Karpas-422 (cell line): ENCODE results near the gene PTPRR. TPM values are rescaled to one million over a fixed set of nuclear protein-coding genes. Genes with fewer than 3 reads are reported as not detected.

Experiments
- DNase-seq: peaks from one replicate; pipeline ENCODE4 v3.0.0-alpha.2; 2015
- H2AFZ ChIP-seq: fragments of 200-600 bp; sonication (generic); 2 replicates; pipeline ENCODE4 v1.6.1; 2014; ENCODE audit warnings: antibody characterized with exemption, low read length, mixed read lengths
- H3K27ac ChIP-seq: fragments of 200-600 bp; sonication (generic); 2 replicates; pipeline ENCODE4 v1.5.1; 2014; ENCODE audit warnings: mild to moderate bottlenecking, low read length, moderate library complexity
- H3K27me3 ChIP-seq: fragments of 200-600 bp; sonication (generic); 2 replicates; pipeline ENCODE4 v1.6.1; 2014; ENCODE audit warnings: low read length, mixed read lengths
- H3K36me3 ChIP-seq: fragments of 200-600 bp; sonication (generic); 2 replicates; pipeline ENCODE4 v1.6.1; 2014; ENCODE audit warnings: low read length, mixed read lengths; ENCODE audit not compliant: insufficient read depth
- H3K4me1 ChIP-seq: fragments of 200-600 bp; sonication (generic); 2 replicates; pipeline ENCODE4 v1.6.1; 2014; ENCODE audit warnings: mild to moderate bottlenecking, low read length, mixed read lengths
- H3K4me2 ChIP-seq: fragments of 200-600 bp; sonication (generic); 2 replicates; pipeline ENCODE4 v1.6.1; 2014; ENCODE audit warnings: low read length, low read depth, mild to moderate bottlenecking; ENCODE audit not compliant: poor library complexity, severe bottlenecking
- H3K4me3 ChIP-seq: fragments of 200-600 bp; sonication (generic); 2 replicates; pipeline ENCODE4 v1.5.1; 2014; ENCODE audit warnings: mild to moderate bottlenecking, antibody characterized with exemption, low read length, mixed read lengths
- H3K79me2 ChIP-seq: fragments of 200-600 bp; sonication (generic); 2 replicates; pipeline ENCODE4 v1.6.1; 2014; ENCODE audit warnings: mild to moderate bottlenecking, low read length, mixed read lengths
- H3K9ac ChIP-seq: fragments of 200-600 bp; sonication (generic); 2 replicates; pipeline ENCODE4 v1.6.0; 2014; ENCODE audit warnings: low read length
- H3K9me2 ChIP-seq: fragments of 200-600 bp; sonication (generic), shearing (Covaris generic); replicated peaks from 2 replicates; pipeline ENCODE4 v1.6.0; 2014; ENCODE audit warnings: mild to moderate bottlenecking, low read length, moderate library complexity; ENCODE audit not compliant: insufficient read depth
- H3K9me3 ChIP-seq: fragments of 300-700, 200-600 bp; sonication (generic); 2 replicates; pipeline ENCODE4 v1.6.1; 2014; ENCODE audit warnings: low read length, mixed read lengths
- H4K20me1 ChIP-seq: fragments of 200-600 bp; sonication (generic); 2 replicates; pipeline ENCODE4 v1.6.1; 2014; ENCODE audit warnings: mild to moderate bottlenecking, antibody characterized with exemption, low read length, low read depth; ENCODE audit not compliant: insufficient read depth
- total RNA-seq: library from RNA; depleted of rRNA; stranded (reverse); fragments of >200 nt; shearing (Covaris generic); gene quantifications from 2 replicates; pipeline ENCODE4 v1.2.3, GENCODE V29; 2014; ENCODE audit warnings: low replicate concordance

PTPRR gene
- total RNA-seq, 1 experiment from 2014 or later, result not detected

- no peaks in the 10 kb centered on the region for H4K20me1 ChIP-seq
Observed at GRCh38 chr12:70628701-70629480, 291.6 kb downstream of the PTPRR start.

GRCh38 chr12:70627677-70628076 lies 292.9 kb downstream of the PTPRR start:
- H3K27me3 ChIP-seq, result no peaks in the 10 kb centered on the region
- no peak overlapping the region for H3K9ac ChIP-seq
- H3K9me2 ChIP-seq, result no peaks in the 10 kb centered on the region
- no peak overlapping the region for H2AFZ ChIP-seq
- no peaks in the 10 kb centered on the region for H3K36me3 ChIP-seq
- no peaks in the 10 kb centered on the region for H3K4me1 ChIP-seq
- no peak overlapping the region for H3K4me2 ChIP-seq
- no peaks in the 10 kb centered on the region for H3K9me3 ChIP-seq
- DNase-seq, result no peak
- H3K27ac ChIP-seq, result no peak overlapping the region
- H3K4me3 ChIP-seq, result no peak overlapping the region
- H4K20me1 ChIP-seq, result no peaks in the 10 kb centered on the region
- no peaks in the 10 kb centered on the region for H3K79me2 ChIP-seq

More at GRCh38 chr12:70628701-70629480, 291.6 kb downstream of the PTPRR start:
- no peak overlapping the region for H3K4me2 ChIP-seq
- no peak overlapping the region for H2AFZ ChIP-seq
- no peak overlapping the region for H3K9ac ChIP-seq
- H3K27me3 ChIP-seq, result no peaks in the 10 kb centered on the region
- no peaks in the 10 kb centered on the region for H3K9me2 ChIP-seq
- no peaks in the 10 kb centered on the region for H3K4me1 ChIP-seq
- H3K9me3 ChIP-seq, result no peaks in the 10 kb centered on the region
- no peak for DNase-seq
- H3K79me2 ChIP-seq, result no peaks in the 10 kb centered on the region
- H3K4me3 ChIP-seq, result no peak overlapping the region
- H3K27ac ChIP-seq, result no peak overlapping the region
- no peaks in the 10 kb centered on the region for H3K36me3 ChIP-seq

GRCh38 chr12:70626180-70626579 lies 294.4 kb downstream of the PTPRR start:
- H3K9me2 ChIP-seq, result no peaks in the 10 kb centered on the region
- no peak overlapping the region for H3K27ac ChIP-seq
- no peak for DNase-seq
- no peaks in the 10 kb centered on the region for H3K36me3 ChIP-seq
- no peaks in the 10 kb centered on the region for H3K4me1 ChIP-seq
- H3K4me2 ChIP-seq, result no peak overlapping the region
- no peaks in the 10 kb centered on the region for H4K20me1 ChIP-seq
- H2AFZ ChIP-seq, result no peak overlapping the region
- H3K79me2 ChIP-seq, result no peaks in the 10 kb centered on the region
- H3K4me3 ChIP-seq, result no peak overlapping the region
- no peak overlapping the region for H3K9ac ChIP-seq
- no peaks in the 10 kb centered on the region for H3K9me3 ChIP-seq
- no peaks in the 10 kb centered on the region for H3K27me3 ChIP-seq

DNA sequence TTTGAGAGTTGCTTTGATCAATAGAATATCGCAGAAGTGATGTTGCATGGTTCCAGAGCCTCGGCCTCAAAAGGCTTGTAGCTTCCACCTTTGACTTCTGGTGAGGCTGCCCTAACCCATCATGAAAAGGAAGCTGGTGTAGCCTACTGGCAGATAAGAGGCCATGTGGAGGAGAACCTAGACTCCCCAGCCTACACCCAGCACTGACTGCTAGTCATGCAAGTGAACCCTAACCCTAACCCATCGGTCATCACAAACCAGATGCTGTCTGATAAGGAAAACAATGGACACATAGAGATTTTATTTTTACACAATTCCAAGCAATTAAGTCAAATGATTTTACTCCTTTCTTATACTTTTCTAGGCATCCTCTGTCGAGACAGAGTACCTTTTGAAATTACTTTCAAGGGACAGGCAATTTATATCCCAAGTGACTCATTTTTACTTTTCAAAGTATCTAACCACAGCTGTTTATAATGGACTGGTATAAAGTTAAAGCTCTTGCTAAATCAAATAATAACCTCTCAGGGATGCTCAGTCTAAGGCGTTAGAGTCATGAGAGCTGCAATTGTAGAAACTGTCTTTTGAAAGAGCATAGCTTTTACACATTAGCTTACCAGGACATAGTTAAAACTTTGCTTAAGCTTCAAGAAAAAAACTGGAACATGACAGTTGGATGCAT lies 300.9 kb downstream of the PTPRR start:
- no peak overlapping the region for H3K4me2 ChIP-seq
- H3K79me2 ChIP-seq, result no peaks in the 10 kb centered on the region
- H3K27me3 ChIP-seq, result no peaks in the 10 kb centered on the region
- no peaks in the 10 kb centered on the region for H4K20me1 ChIP-seq
- H3K9ac ChIP-seq, result no peak overlapping the region
- no peaks in the 10 kb centered on the region for H3K36me3 ChIP-seq
- H3K4me1 ChIP-seq, result no peaks in the 10 kb centered on the region
- H3K4me3 ChIP-seq, result no peak overlapping the region
- no peaks in the 10 kb centered on the region for H3K9me2 ChIP-seq
- no peaks in the 10 kb centered on the region for H3K9me3 ChIP-seq
- no peak for DNase-seq
- H3K27ac ChIP-seq, result no peak overlapping the region
- no peak overlapping the region for H2AFZ ChIP-seq

DNA sequence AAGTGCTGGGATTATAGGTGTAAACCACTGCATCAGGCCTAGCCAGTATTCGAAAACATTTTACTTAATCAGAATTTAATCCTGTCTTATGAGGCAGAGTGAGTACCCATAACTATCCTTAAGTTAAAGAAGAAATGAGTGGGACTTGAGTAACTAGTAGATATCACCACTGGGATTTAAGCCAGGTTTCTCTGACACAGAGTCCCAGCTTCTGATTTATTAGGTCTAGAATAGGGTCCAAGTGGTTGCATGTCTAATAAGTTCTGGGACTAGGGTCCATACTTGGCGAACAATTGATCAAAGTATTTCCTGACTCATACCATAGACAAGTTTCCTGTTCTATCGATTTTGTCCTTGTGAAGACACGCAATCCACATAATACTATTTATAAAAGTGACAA lies 302.2 kb downstream of the PTPRR start:
- H2AFZ ChIP-seq, result no peak overlapping the region
- H3K27ac ChIP-seq, result no peak overlapping the region
- no peak overlapping the region for H3K9ac ChIP-seq
- no peaks in the 10 kb centered on the region for H4K20me1 ChIP-seq
- H3K9me3 ChIP-seq, result no peaks in the 10 kb centered on the region
- H3K79me2 ChIP-seq, result no peaks in the 10 kb centered on the region
- H3K4me3 ChIP-seq, result no peak overlapping the region
- no peaks in the 10 kb centered on the region for H3K4me1 ChIP-seq
- H3K4me2 ChIP-seq, result no peak overlapping the region
- H3K9me2 ChIP-seq, result no peaks in the 10 kb centered on the region
- no peak for DNase-seq
- no peaks in the 10 kb centered on the region for H3K36me3 ChIP-seq
- no peaks in the 10 kb centered on the region for H3K27me3 ChIP-seq

- H3K9me2 ChIP-seq, result no peaks in the 10 kb centered on the region
- no peak overlapping the region for H2AFZ ChIP-seq
- no peak overlapping the region for H3K4me3 ChIP-seq
- H3K27me3 ChIP-seq, result no peaks in the 10 kb centered on the region
- no peaks in the 10 kb centered on the region for H3K9me3 ChIP-seq
- no peak overlapping the region for H3K27ac ChIP-seq
- no peak for DNase-seq
- H3K79me2 ChIP-seq, result no peaks in the 10 kb centered on the region
- no peaks in the 10 kb centered on the region for H3K36me3 ChIP-seq
- H3K4me2 ChIP-seq, result no peak overlapping the region
- H3K9ac ChIP-seq, result no peak overlapping the region
- no peaks in the 10 kb centered on the region for H4K20me1 ChIP-seq
- H3K4me1 ChIP-seq, result no peaks in the 10 kb centered on the region
Observed at GRCh38 chr12:70617450-70617849, 303.1 kb downstream of the PTPRR start.

- H3K4me1 ChIP-seq, result no peaks in the 10 kb centered on the region
- no peak overlapping the region for H3K27ac ChIP-seq
- no peaks in the 10 kb centered on the region for H4K20me1 ChIP-seq
- H3K9me3 ChIP-seq, result no peaks in the 10 kb centered on the region
- no peaks in the 10 kb centered on the region for H3K36me3 ChIP-seq
- H2AFZ ChIP-seq, result no peak overlapping the region
- no peak overlapping the region for H3K4me2 ChIP-seq
- H3K9ac ChIP-seq, result no peak overlapping the region
- DNase-seq, result no peak
- no peak overlapping the region for H3K4me3 ChIP-seq
- no peaks in the 10 kb centered on the region; the same call in 1 of the 2 replicates for H3K27me3 ChIP-seq
- H3K79me2 ChIP-seq, result no peaks in the 10 kb centered on the region
- no peaks in the 10 kb centered on the region for H3K9me2 ChIP-seq
Observed at GRCh38 chr12:70615174-70615866, 305.2 kb downstream of the PTPRR start.
